Left lung (tissue), 10 donors: ENCODE results near the gene NR2E1. TPM values are rescaled to one million over a fixed set of nuclear protein-coding genes. Genes with fewer than 3 reads are reported as not detected.

ENCODE experiments used
- ATAC-seq: fragments of 200-7000 bp; cut with Tn5 transposase; one replicate; pipeline ENCODE4 v1.9.1; 2020; ENCODE audit warnings: moderate library complexity
- DNase-seq, 4 donors: peaks; one replicate each; pipeline ENCODE4 v3.0.0-alpha.2; 2013 to 2020
- H3K27ac ChIP-seq, 2 donors: fragments of 200-600 bp; sonication (generic) in 1 of 2; one replicate each; pipeline versions ENCODE4 v1.5.0 to v1.8.0; 2020 to 2021
- H3K27me3 ChIP-seq, 2 donors: fragments of 200-600 bp; sonication (generic) in 1 of 2; one replicate each; pipeline versions ENCODE4 v1.5.0 to v1.8.0; 2020 to 2021
- H3K36me3 ChIP-seq, 2 donors: fragments of 200-600 bp; sonication (generic) in 1 of 2; one replicate each; pipeline versions ENCODE4 v1.5.0 to v1.8.0; 2020 to 2021
- H3K4me1 ChIP-seq, 2 donors: fragments of 200-600 bp; one replicate each; pipeline ENCODE4 v1.8.0; 2021
- H3K4me3 ChIP-seq, 2 donors: fragments of 200-600 bp; sonication (generic) in 1 of 2; one replicate each; pipeline versions ENCODE4 v1.5.0 to v1.8.0; 2020 to 2021; ENCODE audit warnings: mild to moderate bottlenecking in 1 of 2
- H3K9me3 ChIP-seq, 2 donors: fragments of 200-600 bp; sonication (generic) in 1 of 2; one replicate each; pipeline versions ENCODE4 v1.5.0 to v1.8.0; 2020 to 2021
- intact Hi-C, 2 donors: fragments of 100-400 bp; cut with DNase I; formaldehyde crosslinking; loops; one replicate each; pipeline versions ENCODE4 v1.11.2 to v1.14.2; 2022
- polyA plus RNA-seq, 6 donors: library from polyadenylated mRNA; unstranded; fragments of 120-200 nt; gene quantifications; one replicate each; pipeline ENCODE4 v1.2.1, GENCODE V29; 2013; ENCODE audit not compliant: insufficient read length in 6 of 6
- total RNA-seq, 2 donors: library from RNA; stranded (reverse); fragmentation: NEBNext Ultra II Directional; extraction: Animal tissue kit (Norgen Biotek cat#: 25700); gene quantifications; one replicate each; pipeline ENCODE4 v1.2.1, GENCODE V29; 2021
- TF ChIP-seq, protein P1 (sequence below), 2 donors: fragments of 200-600 bp; sonication (generic) in 1 of 2; IDR thresholded peaks; one replicate each; pipeline versions ENCODE4 v1.5.0 to v1.8.0; 2021; ENCODE audit warnings: antibody characterized with exemption in 2 of 2
- donor health status: DM: no; HTN: yes; CAD: no.
- donor health status: DM: no; HTN: no; CAD: no.

NR2E1 gene
- total and polyA plus RNA-seq, 8 donors = 0.06 to 0.07 TPM; not detected in 6

- DNase-seq = no peak
- TF ChIP-seq, protein P1, sequence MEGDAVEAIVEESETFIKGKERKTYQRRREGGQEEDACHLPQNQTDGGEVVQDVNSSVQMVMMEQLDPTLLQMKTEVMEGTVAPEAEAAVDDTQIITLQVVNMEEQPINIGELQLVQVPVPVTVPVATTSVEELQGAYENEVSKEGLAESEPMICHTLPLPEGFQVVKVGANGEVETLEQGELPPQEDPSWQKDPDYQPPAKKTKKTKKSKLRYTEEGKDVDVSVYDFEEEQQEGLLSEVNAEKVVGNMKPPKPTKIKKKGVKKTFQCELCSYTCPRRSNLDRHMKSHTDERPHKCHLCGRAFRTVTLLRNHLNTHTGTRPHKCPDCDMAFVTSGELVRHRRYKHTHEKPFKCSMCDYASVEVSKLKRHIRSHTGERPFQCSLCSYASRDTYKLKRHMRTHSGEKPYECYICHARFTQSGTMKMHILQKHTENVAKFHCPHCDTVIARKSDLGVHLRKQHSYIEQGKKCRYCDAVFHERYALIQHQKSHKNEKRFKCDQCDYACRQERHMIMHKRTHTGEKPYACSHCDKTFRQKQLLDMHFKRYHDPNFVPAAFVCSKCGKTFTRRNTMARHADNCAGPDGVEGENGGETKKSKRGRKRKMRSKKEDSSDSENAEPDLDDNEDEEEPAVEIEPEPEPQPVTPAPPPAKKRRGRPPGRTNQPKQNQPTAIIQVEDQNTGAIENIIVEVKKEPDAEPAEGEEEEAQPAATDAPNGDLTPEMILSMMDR (IDR thresholded peaks at IDR 0.05) = no peak
- no peak for ATAC-seq
- Histone ChIP-seq H3K9me3 (no peaks in the 10 kb centered on the region), H3K27ac (no peak overlapping the region), H3K27me3 (peaks cover 81 to 98% of the 10 kb centered on the region in 2 donors), H3K4me1 (peaks cover 2 to 4% of the 10 kb centered on the region in 2 donors), H3K4me3 (no peak overlapping the region), H3K36me3 (no peaks in the 10 kb centered on the region)
- intact Hi-C loops = no loop called here
Measured at GRCh38 chr6:108152446-108152845, 13.4 kb upstream of the NR2E1 start.

- no peaks in the 10 kb centered on the region for H3K36me3 ChIP-seq
- DNase-seq (no peak), ATAC-seq (no peak)
- intact Hi-C loops = no loop called here
- H3K9me3 ChIP-seq = no peaks in the 10 kb centered on the region
- TF ChIP-seq, protein P1 (IDR thresholded peaks at IDR 0.05) = no peak
- H3K27me3 ChIP-seq = peaks cover 92 to 100% of the 10 kb centered on the region in 2 donors
- peaks cover 9 to 12% of the 10 kb centered on the region in 2 donors for H3K4me1 ChIP-seq
- no peak overlapping the region for H3K27ac ChIP-seq
- no peak overlapping the region for H3K4me3 ChIP-seq
Measured at GRCh38 chr6:108156180-108156937, 9.5 kb upstream of the NR2E1 start.

GRCh38 chr6:108156938-108157233 is 8.9 kb upstream of the NR2E1 start:
- TF ChIP-seq, protein P1 (IDR thresholded peaks at IDR 0.05) = no peak
- DNase-seq = no peak
- H3K4me3 ChIP-seq = no peak overlapping the region
- intact Hi-C loops = no loop called here
- H3K9me3 ChIP-seq = no peaks in the 10 kb centered on the region
- no peaks in the 10 kb centered on the region for H3K36me3 ChIP-seq
- H3K27ac ChIP-seq = no peak overlapping the region
- ATAC-seq = no peak
- H3K27me3 ChIP-seq = peaks cover 93 to 100% of the 10 kb centered on the region in 2 donors
- H3K4me1 ChIP-seq = peaks cover 9 to 12% of the 10 kb centered on the region in 2 donors

- intact Hi-C loops = no loop called here
- H3K36me3 ChIP-seq = no peaks in the 10 kb centered on the region
- peak overlapping the region in 1 of 2 donors; percentile 2 for H3K4me3 ChIP-seq
- peaks cover 9 to 12% of the 10 kb centered on the region in 2 donors for H3K4me1 ChIP-seq
- peaks cover 96 to 100% of the 10 kb centered on the region in 2 donors for H3K27me3 ChIP-seq
- TF ChIP-seq, protein P1 (IDR thresholded peaks at IDR 0.05) = no peak
- no peaks in the 10 kb centered on the region for H3K9me3 ChIP-seq
- no peak overlapping the region for H3K27ac ChIP-seq
- DNase-seq (peak in 1 of 4 donors; percentile 64), ATAC-seq (peak; percentile 17)
Measured at GRCh38 chr6:108157234-108157980, 8.4 kb upstream of the NR2E1 start.

GRCh38 chr6:108157981-108158525 is 7.8 kb upstream of the NR2E1 start:
- Histone ChIP-seq H3K27ac (no peak overlapping the region), H3K4me3 (peak overlapping the region in 1 of 2 donors; percentile 2), H3K27me3 (peaks cover 99 to 100% of the 10 kb centered on the region in 2 donors), H3K9me3 (no peaks in the 10 kb centered on the region), H3K4me1 (peaks cover 9 to 12% of the 10 kb centered on the region in 2 donors), H3K36me3 (no peaks in the 10 kb centered on the region)
- DNase-seq = no peak
- intact Hi-C loops = no loop called here
- TF ChIP-seq, protein P1 (IDR thresholded peaks at IDR 0.05) = no peak
- ATAC-seq = no peak
